Endothelial cell of hepatic sinusoid (primary cell): ENCODE measurements around the gene PFAS.
"Not testable (repeated sequence)": the region's sequence is repeated elsewhere in the genome, so short reads cannot be mapped to it uniquely, and the experiment has no call there.

Source experiments
- in situ Hi-C: cut with HindIII; loops from 2 replicates; pipeline ENCODE4 v1.10.0; 2017; ENCODE audit warnings: low sequenced_read_pairs

Gene PFAS, protein sequence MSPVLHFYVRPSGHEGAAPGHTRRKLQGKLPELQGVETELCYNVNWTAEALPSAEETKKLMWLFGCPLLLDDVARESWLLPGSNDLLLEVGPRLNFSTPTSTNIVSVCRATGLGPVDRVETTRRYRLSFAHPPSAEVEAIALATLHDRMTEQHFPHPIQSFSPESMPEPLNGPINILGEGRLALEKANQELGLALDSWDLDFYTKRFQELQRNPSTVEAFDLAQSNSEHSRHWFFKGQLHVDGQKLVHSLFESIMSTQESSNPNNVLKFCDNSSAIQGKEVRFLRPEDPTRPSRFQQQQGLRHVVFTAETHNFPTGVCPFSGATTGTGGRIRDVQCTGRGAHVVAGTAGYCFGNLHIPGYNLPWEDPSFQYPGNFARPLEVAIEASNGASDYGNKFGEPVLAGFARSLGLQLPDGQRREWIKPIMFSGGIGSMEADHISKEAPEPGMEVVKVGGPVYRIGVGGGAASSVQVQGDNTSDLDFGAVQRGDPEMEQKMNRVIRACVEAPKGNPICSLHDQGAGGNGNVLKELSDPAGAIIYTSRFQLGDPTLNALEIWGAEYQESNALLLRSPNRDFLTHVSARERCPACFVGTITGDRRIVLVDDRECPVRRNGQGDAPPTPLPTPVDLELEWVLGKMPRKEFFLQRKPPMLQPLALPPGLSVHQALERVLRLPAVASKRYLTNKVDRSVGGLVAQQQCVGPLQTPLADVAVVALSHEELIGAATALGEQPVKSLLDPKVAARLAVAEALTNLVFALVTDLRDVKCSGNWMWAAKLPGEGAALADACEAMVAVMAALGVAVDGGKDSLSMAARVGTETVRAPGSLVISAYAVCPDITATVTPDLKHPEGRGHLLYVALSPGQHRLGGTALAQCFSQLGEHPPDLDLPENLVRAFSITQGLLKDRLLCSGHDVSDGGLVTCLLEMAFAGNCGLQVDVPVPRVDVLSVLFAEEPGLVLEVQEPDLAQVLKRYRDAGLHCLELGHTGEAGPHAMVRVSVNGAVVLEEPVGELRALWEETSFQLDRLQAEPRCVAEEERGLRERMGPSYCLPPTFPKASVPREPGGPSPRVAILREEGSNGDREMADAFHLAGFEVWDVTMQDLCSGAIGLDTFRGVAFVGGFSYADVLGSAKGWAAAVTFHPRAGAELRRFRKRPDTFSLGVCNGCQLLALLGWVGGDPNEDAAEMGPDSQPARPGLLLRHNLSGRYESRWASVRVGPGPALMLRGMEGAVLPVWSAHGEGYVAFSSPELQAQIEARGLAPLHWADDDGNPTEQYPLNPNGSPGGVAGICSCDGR (N-terminal part only)

DNA sequence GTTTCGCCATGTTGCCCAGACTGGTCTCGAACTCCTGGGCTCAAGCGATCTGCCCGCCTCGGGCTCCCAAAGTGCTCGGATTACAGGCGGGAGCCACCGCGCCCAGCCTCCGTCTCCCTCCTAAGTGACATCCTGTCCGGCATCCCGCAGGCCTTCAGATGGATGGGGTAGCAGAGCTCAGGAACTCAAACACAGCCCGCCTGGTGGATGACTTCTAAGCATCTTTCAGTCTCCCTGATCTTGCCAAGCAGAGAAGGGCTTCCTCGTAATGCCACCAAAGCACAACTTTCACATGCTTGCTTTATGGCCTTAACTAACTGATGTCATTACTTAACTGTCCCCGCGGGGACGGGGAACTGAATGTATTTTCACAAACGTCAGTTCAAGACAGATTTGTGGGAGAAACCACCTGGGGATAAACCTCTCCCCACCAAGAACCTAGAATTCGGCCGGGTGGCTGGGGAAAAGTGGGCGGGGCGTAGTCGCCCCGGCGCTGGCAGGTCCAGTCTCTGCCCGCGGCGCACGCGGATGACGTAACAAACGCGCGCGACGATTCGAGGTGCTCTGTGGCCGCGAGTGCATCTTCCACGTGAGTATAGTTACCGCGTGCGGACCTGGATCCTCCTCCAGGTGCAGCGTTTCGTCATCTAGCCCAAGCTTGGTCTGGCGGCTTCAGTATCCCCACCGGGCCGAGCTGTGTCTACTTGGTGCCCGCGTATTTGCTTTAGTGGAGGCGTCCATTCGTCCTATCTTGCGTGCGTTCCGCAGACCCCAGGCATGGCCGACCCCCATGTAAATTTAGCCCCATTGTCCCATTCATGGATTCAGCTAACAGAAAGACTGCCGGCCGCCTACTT is at the start of gene PFAS:
PFAS (plus strand) TSS at position 539 of the 857 bp plus-strand sequence. CDS start 4,649 bp downstream, outside the sequence.
- in situ Hi-C loops = no loop called here

DNA sequence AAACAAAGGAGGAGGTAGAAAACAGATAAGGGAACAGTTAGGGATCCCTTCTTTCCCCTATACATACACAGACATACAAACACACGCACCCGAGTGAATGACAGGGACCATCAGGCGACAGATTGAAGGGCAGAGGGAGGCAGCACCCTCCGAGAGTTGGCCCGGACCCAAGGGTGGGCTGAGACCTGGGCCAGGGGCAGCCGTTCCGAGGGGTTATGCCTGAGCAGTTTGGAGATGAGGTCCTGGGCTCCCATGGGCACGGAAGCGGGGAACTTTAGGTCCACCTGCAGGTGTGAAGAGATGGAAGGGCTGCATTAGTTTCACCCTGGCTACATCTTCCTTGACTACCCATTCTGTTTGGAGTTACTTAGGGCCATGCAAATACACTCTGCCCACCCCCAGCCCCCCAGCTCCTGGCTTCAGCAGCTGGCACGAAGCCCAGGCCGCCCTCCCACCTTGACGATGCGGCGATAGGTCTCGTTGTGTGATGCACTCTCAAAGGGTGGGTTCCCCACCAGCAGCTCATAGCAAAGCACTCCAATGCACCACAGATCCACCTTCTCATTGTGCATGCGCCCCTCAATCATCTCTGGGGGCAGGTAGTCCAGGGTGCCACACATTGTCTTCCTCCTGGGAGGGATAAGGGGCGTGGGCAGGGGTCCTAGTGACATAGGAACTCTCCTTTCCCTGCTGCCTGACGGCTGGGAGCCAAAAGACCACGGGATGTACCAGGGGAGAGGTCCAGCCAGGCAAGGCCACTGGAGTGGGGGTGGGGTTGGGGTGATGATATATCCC is 44.1 kb upstream of the PFAS start:
- in situ Hi-C loops = no loop called here

DNA sequence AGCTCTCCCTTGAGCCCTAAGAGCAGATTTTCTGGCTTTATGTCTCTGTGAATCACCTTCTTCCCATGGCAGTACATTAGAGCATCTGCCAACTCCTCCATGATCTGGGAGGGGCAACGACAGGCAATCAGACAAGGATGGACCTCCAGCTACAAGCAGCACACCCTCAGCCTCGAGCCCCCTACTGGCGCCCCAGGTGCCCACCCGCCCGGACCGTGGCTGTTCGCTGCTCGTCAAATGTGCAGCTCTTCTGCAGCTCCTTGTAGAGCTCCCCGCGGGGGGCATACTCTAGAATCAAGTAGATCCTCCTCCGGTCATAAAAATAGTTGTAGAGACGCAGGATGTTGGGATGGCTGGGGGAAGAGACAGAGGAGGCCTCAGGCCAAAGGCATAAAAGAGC is 42.6 kb upstream of the PFAS start:
- in situ Hi-C loops = no loop called here

DNA sequence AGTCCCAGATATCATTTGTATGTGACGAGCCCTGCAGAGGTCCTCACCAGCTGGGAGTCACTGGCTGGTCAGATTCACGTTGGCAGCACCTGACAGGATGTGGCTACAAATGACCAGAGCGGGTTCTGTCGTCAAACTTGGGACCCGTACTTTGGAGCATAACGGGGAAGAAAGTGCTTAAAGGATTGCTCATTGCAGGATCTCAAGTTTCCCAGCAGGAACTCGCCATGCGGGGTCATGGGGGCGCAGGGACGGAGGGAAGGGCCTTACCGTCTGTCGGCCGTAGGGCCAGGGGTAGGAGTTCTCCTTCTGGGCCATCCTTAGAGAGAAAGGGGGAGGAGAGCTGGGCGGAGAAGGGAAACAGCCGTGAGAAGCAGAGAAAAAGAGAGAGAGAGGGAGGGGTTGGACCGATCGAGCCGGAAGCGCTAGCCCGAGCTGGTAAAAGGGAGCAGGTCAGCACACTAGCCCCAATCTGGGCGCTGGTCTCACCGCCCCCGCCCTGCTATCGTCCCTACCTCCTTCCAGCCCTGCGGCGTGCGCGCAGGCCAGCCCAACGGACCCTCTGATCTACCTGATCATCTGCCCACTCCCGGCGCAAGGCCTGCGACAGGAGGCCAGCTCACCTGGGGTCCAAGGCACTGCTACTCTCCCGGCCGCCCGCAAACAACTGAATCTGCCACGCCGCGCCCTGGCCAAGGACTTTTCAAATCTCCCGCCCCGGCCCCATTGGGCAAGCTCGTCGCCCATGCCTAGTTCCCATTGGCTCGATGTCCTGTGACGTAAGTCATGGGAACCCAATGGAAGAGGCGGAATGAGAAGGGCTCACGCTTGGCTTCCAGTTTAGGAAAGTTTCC is 39.0 kb upstream of the PFAS start, which contains the start of gene AURKB:
AURKB (minus strand) TSS at position 669 of the 854 bp plus-strand sequence; CDS start at position 318, 351 bp downstream.
- in situ Hi-C loops = no loop called here

DNA sequence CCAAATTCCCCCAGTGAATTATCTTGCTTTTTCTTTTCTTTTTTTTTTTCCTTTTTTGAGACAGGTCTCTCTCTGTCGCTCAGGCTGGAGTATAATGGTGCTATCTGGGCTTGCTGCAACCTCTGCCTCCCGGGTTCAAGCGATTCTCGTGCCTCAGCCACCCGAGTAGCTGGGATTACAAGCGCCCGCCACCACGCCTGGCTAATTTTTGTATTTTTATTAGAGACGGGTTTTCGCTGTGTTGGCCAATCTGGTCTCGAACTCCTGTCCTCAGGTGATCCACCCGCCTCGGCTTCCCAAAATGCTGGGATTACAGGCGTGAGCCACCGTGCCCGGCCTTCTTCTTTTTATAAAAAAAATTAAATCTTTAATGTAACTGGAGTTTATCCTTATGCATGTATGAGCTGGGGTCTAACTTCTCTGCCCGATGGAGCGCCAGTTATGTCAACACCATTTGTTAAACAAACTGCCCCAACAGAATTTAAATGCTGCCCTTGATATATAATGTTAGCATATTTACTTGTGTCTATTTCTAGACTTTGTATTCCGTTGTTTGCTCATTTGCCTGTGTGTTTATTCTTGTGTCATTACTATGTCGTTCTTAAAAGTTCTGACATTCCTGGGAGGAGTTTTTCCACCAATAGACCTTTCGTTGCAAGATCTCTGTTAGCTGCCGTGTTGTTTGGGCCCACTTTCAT is 38.2 kb upstream of the PFAS start:
- in situ Hi-C loops = no loop called here

DNA sequence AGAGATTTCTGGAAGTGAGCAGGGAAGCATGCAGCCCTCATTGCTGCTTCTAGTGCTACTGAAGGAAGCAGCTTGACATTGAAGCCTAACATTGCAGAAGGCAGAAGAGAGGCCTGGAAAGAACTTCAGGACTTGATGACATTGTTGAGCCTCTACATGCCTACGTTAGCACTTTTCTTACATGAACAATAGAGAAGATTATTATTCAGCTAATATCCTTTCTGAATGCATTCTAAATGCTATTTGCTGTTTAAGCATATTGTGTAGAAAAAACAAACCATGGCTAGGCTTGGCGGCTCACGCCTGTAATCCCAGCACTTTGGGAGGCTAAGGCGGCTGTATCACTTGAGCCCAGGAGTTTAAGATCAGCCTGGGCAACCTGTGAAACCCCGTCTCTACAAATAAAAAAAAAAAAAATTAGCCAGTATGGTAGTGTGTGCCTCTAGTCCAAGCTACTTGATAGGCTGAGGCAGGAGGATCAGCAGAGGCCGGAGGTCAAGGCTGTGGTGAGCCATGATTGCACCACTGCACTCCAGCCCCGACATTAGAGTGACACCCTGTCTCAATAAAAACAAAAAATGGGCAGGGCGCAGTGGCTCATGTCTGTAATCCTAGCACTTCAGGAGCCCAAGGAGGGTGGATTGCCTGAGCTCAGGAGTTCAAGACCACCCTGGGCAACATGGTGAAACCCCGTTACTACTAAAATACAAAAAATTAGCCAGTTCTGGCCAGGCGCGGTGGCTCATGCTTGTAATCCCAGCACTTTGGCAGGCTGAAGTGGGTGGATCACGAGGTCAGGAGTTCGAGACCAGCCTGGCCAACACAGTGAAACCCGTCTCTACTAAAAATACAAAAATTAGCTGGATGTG is 36.5 kb upstream of the PFAS start:
- in situ Hi-C loops = no loop called here

DNA sequence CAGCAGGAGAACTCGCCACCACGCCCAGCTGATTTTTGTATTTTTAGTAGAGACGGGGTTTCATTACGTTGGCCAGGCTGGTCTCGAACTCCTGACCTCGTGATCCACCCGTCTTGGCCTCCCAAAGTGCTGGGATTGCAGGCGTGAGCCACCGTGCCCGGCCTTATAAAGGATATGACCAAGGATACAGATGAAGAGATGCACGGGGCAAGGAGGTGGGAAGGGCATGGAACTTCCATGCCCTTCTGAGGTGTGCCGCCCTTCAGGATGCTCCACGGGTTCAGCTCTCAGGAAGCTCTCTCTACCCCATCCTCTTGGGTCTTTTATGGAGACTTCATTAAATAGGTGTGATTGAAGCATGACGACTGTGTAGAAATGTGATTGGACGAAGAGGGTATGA is 35.1 kb upstream of the PFAS start:
- in situ Hi-C loops = not testable (repeated sequence)

DNA sequence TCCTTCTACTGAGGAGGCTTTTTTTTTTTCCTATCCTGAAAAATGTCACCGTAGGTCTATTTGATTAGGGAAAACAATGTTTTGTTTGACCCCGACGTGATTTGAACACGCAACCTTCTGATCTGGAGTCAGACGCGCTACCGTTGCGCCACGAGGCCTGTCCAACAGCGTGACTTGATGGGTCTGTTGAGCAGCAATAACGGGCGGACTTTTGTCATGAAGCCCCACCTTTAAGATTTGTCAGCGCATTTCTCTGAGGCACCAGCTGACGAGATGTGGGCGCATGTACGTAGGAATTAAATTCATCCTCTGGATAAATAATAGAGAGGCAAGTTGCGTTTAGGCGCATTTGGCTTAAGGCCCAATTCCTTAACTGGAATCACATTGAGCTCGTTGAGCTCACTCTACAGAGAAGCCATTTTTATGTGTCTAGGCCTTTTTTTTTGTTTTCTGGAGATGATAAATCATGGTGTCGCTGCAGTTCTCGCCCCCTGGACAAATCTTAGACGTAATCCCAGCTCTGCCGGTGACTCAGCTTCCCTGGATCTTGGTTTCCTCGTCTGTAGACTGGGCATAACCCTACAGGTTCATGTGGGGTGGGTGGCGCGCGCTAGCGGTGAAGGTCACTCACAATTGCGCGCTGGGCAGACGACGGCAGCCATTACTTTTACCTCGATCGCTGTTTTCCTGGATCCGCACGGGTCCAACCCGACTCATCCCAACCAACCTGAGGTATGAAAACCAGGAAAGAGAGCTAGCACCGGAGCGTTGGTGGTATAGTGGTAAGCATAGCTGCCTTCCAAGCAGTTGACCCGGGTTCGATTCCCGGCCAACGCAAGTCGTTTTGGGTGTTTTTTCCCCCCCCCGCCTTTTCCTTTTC is 28.1 kb upstream of the PFAS start:
- in situ Hi-C loops = no loop called here

DNA sequence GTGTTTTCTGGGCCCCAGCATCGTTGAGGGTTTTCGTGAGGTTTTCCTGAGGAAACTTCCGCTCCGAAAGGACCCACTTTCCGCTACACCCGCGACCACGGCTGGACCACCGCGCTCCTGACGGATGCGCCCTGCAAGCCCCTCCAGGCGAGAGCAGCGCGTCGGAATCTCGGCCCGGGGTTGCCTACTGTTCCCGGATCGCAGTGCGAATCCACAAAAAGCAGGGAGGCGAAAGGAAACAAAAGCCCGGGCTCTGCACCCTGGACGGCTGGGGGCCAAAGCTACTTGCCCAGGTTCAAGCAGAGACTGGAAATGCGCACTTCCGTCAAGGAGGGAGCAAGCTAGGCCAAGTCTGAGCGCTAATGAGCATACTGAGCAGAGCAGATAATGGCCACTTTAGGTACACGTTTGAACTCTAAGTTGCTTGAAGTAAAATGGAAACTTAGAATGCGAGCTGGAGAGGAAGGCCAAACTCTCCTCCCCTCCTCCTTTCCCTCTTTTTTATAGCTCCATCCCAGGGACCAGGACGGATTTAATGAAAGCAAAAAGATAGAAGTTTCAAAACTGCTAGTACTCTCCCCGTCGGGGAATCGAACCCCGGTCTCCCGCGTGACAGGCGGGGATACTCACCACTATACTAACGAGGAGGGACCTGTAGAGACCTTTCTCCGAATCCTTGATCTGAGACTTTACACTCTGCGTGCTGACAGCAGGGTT is 27.3 kb upstream of the PFAS start:
- in situ Hi-C loops = no loop called here

DNA sequence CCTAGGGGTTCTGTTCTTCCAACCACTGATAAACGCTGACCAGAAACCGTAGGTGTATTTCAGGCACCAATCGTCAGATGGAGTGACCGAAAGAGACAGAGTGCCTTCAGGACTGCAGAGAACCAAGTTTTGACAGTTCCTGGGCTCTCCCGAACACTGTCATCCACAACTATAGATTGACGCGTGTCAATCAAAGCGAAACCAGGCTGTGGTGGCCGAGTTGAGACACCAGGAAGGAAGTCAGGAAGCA is 26.8 kb upstream of the PFAS start:
- in situ Hi-C loops = no loop called here

DNA sequence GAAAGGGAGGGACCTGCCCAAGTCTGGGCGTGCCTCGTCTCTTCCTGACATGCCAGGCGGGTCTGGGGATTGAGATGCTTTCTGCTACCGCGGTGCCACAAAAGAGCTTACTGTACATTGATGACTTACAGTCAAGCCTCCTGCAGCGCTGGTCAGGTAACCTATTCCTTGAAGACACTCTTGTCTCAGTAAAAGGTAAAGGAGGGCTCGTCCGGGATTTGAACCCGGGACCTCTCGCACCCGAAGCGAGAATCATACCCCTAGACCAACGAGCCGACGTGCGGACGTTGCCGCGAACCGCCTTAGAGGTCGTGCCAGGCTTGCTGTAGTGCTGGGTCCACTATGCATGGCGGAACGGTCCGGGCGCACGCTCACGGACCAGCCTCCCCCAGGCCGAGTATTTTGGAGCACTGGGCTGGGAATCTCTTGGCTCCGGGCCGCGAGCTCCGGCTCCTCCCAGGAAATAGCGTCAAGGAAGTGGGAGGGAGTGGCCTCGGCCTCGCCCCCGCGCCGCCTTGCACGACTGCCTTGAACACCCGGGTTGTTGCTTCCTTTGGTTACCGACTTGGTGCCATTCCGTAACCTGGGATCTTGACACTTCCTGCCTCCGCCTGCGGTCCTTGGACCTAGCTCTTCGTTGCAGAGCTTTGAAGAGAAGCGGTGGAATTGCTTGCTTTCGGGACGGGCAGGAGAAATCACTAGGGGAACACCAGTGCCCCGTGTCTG is 26.3 kb upstream of the PFAS start:
- in situ Hi-C loops = no loop called here

DNA sequence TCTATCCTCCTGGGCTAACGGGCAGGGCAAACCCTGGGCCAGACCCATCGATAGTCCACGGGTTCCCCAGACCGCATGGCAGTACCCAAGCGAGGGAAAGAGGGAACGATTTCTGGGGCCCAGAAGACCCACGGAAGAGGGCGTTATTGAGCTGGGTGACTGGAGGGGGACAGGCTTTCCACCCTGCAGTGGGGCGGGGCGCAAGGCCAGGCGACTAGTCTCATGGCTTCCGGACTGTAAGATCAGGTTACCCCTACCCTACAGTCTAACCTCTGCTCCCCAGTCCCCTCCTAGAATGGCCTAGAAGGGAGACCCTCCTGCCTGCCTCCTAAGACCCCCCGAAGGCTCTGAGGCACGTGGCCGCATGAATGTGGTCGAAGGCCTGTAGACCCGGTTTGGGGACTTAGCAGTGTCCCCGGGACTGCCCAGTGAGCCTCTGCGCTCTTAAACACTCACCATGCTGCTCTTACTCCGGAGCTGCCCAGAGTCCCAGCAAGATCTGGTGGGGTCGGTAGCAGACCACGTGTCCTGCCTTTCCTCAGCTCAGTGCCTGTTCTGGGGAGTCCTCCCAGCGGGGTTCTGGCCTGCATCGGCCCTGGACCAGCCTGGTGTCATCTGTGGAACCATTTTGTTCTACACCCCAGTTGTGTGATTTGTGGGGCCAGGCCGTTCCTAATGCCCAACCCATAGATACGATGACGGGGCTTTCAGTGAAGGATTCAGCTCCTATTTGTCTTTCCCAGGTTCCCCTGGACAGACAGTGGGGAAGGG is 25.5 kb upstream of the PFAS start:
- in situ Hi-C loops = no loop called here

DNA sequence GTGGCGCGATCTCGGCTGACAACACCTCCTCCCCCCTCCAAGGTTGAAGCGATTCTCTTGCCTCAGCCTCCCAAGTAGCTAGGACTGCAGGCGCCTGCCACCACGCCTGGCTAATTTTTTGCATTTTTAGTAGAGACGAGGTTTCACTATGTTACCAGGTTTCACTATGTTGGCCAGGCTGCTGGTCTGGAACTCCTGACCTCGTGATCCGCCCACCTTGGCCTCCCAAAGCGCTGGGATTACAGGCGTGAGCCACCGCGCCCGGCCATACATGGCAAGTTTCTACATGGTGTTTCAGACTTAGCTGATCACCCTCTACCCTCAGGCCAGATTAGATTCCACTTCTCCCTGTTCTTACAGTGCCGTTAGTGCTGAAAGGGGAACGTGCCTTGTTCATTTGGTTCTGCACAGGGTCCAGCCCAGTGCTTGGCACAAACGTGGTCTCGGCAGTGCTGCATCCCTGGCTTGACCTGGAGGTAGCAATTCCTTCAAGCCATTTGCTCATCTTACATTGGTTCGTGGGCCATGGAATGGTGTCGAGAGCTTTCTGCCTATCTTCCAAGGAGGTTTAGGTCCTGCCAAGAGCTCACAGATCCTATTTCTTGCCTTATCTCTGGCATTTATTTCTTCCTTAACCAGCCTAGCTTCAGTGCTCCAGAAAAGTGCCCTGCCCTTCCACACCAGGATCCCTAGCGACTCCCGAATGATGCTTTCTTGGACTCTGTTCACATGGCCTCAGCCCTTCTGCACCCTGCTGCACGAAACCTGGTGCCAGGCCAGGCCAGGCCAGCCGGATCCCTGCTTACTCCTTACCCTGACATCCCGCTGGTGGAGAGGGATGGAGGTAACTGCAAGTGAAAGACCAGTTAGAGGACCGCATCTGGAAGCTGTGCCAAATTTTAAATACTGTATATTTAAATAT is 23.9 kb upstream of the PFAS start:
- in situ Hi-C loops = no loop called here
